SH-SY5Y (cell line): Measurements from ENCODE around the gene DHCR7.

Experiments used
- GATA2 ChIP-seq: IDR thresholded peaks from 2 replicates; pipeline ENCODE4 v1.6.1; 2011; ENCODE audit warnings: mild to moderate bottlenecking, low read depth, low read length
- GATA3 ChIP-seq: IDR thresholded peaks from 2 replicates; pipeline ENCODE4 v1.6.1; 2011; ENCODE audit warnings: low read depth, mild to moderate bottlenecking, low read length, moderate library complexity

- no peak for TF ChIP-seq GATA2
- TF ChIP-seq GATA3: no peak
These were observed 33.5 kb downstream of the DHCR7 start for GRCh38 chr11:71414645-71415044.
